Measurements from ENCODE around the gene SNAP29.
"Not testable (repeated sequence)": the region's sequence is repeated elsewhere in the genome, so short reads cannot be mapped to it uniquely, and the experiment has no call there.

Gene SNAP29

GRCh38 chr22:20903093-20903492 is 44.3 kb downstream of the SNAP29 start:
- no peak for DNase-seq

DNA sequence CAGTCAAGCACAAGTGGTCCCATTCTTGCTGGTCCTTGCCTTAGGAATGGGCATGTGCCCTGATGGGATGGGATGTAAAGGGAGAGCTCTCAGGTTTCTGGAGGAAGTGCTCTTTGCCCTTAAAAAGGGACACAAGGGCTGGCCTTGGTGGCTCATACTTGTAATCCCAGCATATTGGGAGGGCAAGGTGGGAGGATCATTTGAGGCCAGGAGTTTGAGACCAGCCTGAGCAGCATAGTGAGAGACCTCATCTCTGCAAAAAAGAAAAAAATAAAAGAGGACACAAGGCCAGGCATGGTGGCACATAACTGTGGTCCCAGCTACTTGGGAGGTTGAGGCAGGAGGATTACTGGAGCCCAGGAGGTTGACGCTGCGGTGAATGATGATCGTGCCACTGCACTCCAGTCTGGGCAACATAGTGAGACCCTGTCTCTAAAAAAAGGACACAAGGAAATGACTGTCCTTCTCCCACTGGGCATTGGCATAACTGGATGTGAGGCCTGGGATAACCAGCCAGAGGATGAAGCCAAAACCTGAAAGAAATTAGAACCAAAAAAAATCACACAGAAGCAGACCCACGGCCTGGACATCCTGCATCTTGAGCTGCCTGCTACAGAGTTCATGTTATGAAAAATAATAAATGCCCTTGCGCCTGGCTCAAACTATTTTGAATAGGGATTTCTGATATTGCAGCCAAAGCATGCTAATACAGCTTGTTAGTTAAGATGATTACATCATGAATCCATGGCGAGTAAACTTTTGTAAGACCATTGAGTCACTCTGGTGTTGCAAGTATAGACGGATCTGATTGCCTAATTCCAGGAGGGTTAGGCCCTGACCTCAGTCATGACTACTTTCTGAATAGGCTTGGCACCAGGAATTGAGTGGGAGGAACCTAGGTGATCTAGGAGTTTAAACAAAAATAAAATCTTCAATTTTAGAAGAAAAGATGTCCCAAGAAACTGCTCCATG is 45.5 kb downstream of the SNAP29 start:
- DNase-seq, result no peak

- no peak for DNase-seq
These were observed 46.2 kb downstream of the SNAP29 start for GRCh38 chr22:20904980-20905355.

GRCh38 chr22:20905415-20906386 is 46.9 kb downstream of the SNAP29 start:
- DNase-seq, result no peak

DNA sequence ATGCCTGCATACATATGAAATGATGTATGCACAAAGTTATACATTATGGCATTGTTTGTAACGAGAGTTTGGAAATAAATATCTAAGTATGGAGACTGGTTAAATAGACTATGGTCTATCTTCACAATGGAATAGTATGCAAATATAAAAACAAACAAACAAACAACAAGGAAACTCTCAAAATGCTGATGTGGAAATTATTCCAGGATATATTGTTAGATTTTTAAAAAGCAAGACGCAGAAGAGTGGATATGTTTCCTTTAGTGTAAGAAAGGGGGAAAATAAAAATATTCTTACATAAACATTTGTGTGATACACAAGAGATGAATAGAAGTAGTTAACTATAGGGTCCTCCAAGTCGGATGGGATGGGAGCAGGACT is 47.6 kb downstream of the SNAP29 start:
- no peak for DNase-seq

DNA sequence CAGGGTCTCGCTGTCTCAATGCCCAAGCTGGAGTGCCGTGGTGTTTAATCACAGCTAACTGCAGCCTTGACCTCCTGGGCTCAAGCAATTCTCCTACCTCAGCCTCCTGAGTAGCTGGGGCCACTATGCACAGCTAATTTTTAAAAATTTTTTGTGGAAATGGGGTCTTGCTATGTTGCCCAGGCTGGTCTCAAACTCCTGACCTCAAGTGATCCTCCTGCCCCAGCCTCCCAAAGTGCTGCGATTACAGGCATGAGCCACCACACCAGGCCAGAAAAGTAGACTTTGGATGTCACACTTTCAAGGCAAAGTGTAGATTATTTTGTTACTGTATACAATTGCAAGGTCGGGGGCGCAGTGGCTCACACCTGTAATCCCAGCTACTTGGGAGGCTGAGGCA is 49.9 kb downstream of the SNAP29 start:
- not testable (repeated sequence) for DNase-seq

- DNase-seq, result no peak
These were observed 50.9 kb downstream of the SNAP29 start for GRCh38 chr22:20909543-20910303.

DNA sequence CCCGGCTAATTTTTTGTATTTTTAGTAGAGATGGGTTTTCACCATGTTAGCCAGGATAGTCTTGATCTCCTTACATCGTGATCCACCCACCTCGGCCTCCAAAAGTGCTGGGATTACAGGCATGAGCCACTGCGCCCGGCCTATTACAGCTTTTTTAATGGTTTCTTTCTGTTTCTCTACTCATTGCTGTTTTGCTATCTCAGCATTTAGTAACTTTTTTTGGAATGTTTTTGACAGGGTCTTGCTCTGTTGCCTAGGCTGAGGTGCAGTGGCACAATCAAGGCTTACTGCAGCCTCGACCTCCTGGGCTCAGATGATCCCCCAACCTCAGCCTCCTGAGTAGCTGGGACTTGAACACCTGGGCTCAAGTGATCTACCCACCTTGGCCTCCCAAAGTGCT is 53.7 kb downstream of the SNAP29 start:
- no peak for DNase-seq

GRCh38 chr22:20916916-20917810 is 58.4 kb downstream of the SNAP29 start, which contains the start of gene CRKL:
CRKL (plus strand) TSS chr22:20917407; CDS start chr22:20917935, 528 bp downstream.
- peak; percentile 97 for DNase-seq

DNA sequence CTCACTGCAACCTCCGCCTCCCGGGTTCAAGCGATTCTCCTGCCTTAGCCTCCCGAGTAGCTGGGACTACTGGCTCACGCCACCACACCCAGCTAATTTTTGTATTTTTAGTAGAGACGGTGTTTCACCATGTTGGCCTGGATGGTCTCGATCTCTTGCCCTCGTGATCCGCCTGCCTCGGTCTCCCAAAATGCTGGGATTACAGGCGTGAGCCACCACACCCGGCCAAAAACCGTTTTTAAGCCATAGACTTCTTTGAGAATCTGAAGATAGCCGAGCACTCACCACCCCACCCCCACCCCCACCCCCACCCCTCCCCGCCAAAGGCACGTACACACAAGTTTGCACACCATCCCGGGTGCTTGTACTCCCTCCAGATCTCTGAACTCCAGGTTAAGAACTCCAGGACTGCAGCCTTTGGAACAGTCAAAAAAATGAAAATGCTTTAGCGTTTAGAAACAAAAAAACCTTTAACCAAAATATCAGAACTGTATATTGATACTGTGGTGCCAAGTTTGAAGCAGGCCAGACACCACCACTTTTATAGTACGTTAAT is 59.9 kb downstream of the SNAP29 start:
- DNase-seq, result no peak

- no peak for DNase-seq
These were observed 60.9 kb downstream of the SNAP29 start for GRCh38 chr22:20919718-20920117.

- no peak for DNase-seq
These were observed 62.0 kb downstream of the SNAP29 start for GRCh38 chr22:20920881-20921203.

- no peak for DNase-seq
These were observed 63.4 kb downstream of the SNAP29 start for GRCh38 chr22:20922141-20922751.

DNA sequence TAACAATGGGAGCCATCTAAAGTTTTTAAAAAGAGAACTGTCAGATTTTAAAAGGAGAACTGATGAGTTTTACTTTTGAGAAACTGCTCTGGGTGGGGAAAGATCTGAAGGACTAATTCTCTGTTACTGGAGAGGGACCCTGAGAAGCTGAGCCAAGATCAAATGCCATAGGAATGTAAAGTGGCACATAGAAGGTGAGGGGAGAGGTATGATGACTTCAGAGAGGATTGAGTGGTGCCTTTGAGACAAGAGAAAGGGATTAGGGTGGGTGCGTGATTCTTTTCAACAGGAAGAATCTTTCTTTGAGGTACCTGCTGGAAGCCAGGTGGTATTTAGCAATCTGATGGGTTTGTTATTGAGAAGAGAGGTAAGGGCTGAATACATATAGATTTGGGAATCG is 67.4 kb downstream of the SNAP29 start:
- no peak for DNase-seq

DNA sequence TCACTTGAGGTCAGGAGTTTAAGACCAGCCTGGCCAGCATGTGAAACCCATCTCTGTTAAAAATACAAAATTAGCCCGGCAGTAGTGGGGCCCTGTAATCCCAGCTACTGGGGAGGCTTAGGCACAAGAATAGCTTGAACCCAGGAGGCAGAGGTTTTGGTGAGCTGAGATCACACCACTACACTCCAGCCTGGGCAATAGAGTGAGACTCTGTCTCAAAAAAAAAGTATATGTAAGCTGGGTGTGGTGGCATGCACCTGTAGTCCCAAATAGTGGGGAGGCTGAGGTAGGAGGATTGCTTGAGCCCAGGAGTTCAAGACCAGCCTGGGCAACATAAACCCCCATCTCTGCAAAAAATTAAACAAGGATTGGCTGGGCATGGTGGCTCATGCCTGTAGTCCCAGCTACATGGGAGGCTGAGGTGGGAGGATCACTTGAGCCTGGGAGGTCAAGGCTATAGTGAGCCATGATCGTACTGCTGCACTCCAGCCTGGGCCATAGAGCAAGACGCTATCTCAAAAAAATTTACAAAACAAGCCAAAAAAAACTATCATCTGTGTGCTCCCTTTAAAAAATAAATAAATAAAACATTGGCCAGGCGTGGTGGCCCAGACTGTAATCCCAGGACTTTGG is 69.2 kb downstream of the SNAP29 start:
- DNase-seq, result no peak

DNA sequence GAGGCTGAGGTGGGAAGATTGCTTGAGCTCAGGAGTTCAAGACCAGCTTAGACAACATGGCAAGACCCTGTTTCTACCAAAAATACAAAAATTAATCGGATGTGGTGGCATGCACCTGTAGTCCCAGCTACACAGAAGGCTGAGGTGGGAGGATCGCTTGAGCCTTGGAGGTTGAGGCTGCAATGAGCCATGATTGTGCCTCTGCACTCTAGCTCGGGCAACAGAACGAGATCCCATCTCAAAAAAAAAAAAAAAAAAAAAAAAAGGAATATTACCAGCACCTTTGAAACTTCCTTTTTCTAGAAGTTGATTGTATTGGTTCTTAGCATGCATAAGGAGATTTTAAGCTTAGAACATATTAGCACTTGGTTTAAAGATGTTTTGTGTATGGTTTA is 69.8 kb downstream of the SNAP29 start:
- no peak for DNase-seq

GRCh38 chr22:20930004-20930403 is 71.2 kb downstream of the SNAP29 start:
- DNase-seq, result no peak

DNA sequence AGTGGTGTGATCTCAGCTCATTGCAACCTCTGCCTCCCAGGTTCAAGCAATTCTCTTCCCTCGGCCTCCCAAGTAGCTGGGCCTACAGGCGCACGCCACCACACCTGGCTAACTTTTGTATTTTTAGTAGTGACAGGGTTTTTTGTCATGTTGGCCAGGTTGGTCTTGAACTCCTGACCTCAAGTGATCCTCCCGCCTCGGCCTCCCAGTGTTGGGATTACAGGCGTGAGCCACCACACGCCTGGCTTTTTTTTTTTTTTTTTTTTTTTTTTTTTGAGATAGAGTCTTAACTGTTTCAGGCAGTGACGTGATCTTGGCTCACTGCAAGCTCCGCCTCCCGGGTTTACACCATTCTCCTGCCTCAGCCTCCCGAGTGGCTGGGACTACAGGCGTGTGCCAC is 71.6 kb downstream of the SNAP29 start:
- not testable (repeated sequence) for DNase-seq

- no peak for DNase-seq
These were observed 72.4 kb downstream of the SNAP29 start for GRCh38 chr22:20931126-20931654.

DNA sequence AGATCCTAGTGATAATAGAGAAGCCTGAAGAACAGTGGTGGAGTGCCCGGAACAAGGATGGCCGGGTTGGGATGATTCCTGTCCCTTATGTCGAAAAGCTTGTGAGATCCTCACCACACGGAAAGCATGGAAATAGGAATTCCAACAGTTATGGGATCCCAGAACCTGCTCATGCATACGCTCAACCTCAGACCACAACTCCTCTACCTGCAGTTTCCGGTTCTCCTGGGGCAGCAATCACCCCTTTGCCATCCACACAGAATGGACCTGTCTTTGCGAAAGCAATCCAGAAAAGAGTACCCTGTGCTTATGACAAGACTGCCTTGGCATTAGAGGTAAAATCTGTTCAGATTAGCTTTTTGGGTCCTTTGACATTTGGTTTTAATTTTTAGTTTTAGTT is 75.1 kb downstream of the SNAP29 start:
- no peak for DNase-seq
